Ascending aorta (tissue), 2 donors: ENCODE data around the gene INPP5A. TPM values are rescaled to one million over a fixed set of nuclear protein-coding genes. Genes with fewer than 3 reads are reported as not detected.
A peak's percentile ranks its signal among the peaks of the same experiment; 100 is the strongest.

Experiments used
- DNase-seq, 2 donors: peaks; one replicate each; pipeline ENCODE4 v3.0.0-alpha.2; 2019; ENCODE audit warnings: low spot score in 2 of 2
- H3K27ac ChIP-seq, 2 donors: fragments of 200-600 bp; sonication (generic); one replicate each; pipeline ENCODE4 v1.5.1; 2016 to 2017; ENCODE audit warnings: mild to moderate bottlenecking in 1 of 2
- H3K27me3 ChIP-seq: fragments of 200-600 bp; sonication (generic); one replicate; pipeline ENCODE4 v1.5.1; 2017
- H3K36me3 ChIP-seq, 2 donors: fragments of 200-600 bp; sonication (generic); one replicate each; pipeline ENCODE4 v1.5.1; 2016
- H3K4me1 ChIP-seq, 2 donors: fragments of 200-600 bp; sonication (generic); one replicate each; pipeline ENCODE4 v1.5.1; 2016 to 2017; ENCODE audit warnings: mild to moderate bottlenecking in 1 of 2
- H3K4me3 ChIP-seq, 2 donors: fragments of 200-600 bp; sonication (generic); one replicate each; pipeline ENCODE4 v1.5.1; 2016 to 2017; ENCODE audit warnings: mild to moderate bottlenecking in 1 of 2
- H3K9me3 ChIP-seq, 2 donors: fragments of 200-600 bp; sonication (generic); one replicate each; pipeline ENCODE4 v1.5.1; 2016
- CTCF ChIP-seq, 3 experiments: fragments of 200-600 bp in 2 of 3; fragments of 450-650 bp in 1 of 3; sonication (generic) in 2 of 3; IDR thresholded peaks; one replicate each; pipeline ENCODE4 v1.5.1; 2016 to 2019; ENCODE audit warnings: antibody characterized with exemption in 3 of 3, mild to moderate bottlenecking in 1 of 3, moderate library complexity in 1 of 3
- intact Hi-C: fragments of 100-400 bp; cut with DNase I; formaldehyde crosslinking; loops from one replicate; pipeline ENCODE4 v1.15.1; 2023
- total RNA-seq: library from RNA; depleted of rRNA; stranded (reverse); fragments of >200 nt; gene quantifications from one replicate; pipeline ENCODE4 v1.1.0, GENCODE V29; 2016

Gene INPP5A
- total RNA-seq, 1 donor from 2014 or later: 81.2 TPM

GRCh38 chr10:132700156-132701098, 162.8 kb downstream of the INPP5A start:
- H3K36me3 ChIP-seq: peaks cover 12 to 31% of the 10 kb centered on the region in 2 donors
- H3K4me1 ChIP-seq: no peaks in the 10 kb centered on the region
- peak in 1 of 2 donors; percentile 61 for DNase-seq
- no peak overlapping the region for H3K4me3 ChIP-seq
- TF ChIP-seq CTCF (IDR thresholded peaks at IDR 0.05): no peak
- intact Hi-C loops: no loop called here
- H3K27me3 ChIP-seq: no peaks in the 10 kb centered on the region
- peaks cover under 1 to 2% of the 10 kb centered on the region in 2 donors for H3K9me3 ChIP-seq
- H3K27ac ChIP-seq: peak overlapping the region; percentile 22 to 41

- Histone ChIP-seq H3K27me3 (no peaks in the 10 kb centered on the region), H3K4me3 (no peak overlapping the region), H3K36me3 (peaks cover 16 to 39% of the 10 kb centered on the region in 2 donors), H3K9me3 (peaks cover 6 to 7% of the 10 kb centered on the region in 2 donors), H3K4me1 (no peaks in the 10 kb centered on the region), H3K27ac (no peak overlapping the region)
- intact Hi-C loops: no loop called here
- peak in 1 of 2 donors; percentile 55 for DNase-seq
- TF ChIP-seq CTCF (IDR thresholded peaks at IDR 0.05): no peak
Measured at GRCh38 chr10:132701099-132701845, 163.7 kb downstream of the INPP5A start.

- Histone ChIP-seq H3K9me3 (peaks cover 6 to 7% of the 10 kb centered on the region in 2 donors), H3K4me1 (no peaks in the 10 kb centered on the region), H3K27ac (no peak overlapping the region), H3K4me3 (no peak overlapping the region), H3K27me3 (no peaks in the 10 kb centered on the region), H3K36me3 (peaks cover 16 to 41% of the 10 kb centered on the region in 2 donors)
- peak in 1 of 2 donors; percentile 38 for DNase-seq
- no peak for TF ChIP-seq CTCF (IDR thresholded peaks at IDR 0.05)
- intact Hi-C loops: no loop called here
Measured at GRCh38 chr10:132701846-132702190, 164.2 kb downstream of the INPP5A start.

DNA sequence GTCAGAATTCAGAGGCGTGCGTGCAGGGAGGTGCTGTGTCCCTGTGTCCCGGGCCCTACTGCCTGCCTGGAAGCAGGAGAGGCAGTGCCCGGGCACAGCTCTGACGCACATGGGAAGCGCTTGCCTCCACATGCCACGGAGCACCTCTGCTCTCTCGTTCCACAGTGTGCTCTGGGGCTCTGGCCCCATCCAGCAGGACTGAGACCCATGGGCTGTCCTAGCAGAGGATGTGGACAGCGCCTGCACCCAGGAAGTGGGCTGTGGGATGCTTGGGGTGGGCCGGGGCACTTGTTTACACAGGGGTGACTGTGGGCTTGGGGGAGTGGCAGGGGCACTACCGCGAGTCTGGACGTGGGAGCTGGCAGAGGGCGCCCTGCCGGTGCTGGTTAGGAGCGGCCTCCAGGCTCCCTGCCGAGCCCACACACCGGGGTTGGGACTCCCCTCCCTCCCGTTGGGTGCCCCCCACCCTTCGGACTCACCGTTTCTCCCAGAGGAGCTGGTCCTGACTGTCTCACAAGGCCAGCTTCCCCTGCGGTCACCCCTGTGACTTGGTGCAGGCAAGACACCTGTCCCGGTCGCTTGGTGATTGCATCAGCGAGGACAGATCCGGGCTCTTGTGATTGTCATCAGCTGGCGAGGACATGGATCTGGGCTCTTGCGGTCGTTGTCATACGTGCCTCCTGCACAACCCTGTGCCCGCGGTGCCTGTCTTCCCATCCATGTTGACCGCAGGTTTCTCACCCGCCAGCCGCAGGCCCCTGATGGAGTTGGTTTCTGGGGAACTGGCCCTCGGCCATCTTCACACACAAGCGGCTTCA, 165.2 kb downstream of the INPP5A start:
- no peak overlapping the region for H3K4me3 ChIP-seq
- H3K27ac ChIP-seq: no peak overlapping the region
- TF ChIP-seq CTCF (IDR thresholded peaks at IDR 0.05): no peak
- no peaks in the 10 kb centered on the region for H3K4me1 ChIP-seq
- peak in 1 of 2 donors; percentile 61 for DNase-seq
- peaks cover 15 to 35% of the 10 kb centered on the region in 2 donors for H3K36me3 ChIP-seq
- H3K27me3 ChIP-seq: no peaks in the 10 kb centered on the region
- intact Hi-C loops: no loop called here
- H3K9me3 ChIP-seq: peaks cover 6 to 7% of the 10 kb centered on the region in 2 donors

- no peak overlapping the region for H3K27ac ChIP-seq
- intact Hi-C loops: no loop called here
- no peak overlapping the region for H3K4me3 ChIP-seq
- DNase-seq: peak in 1 of 2 donors; percentile 50
- H3K9me3 ChIP-seq: peaks cover 6 to 7% of the 10 kb centered on the region in 2 donors
- no peaks in the 10 kb centered on the region for H3K4me1 ChIP-seq
- peaks cover 14 to 31% of the 10 kb centered on the region in 2 donors for H3K36me3 ChIP-seq
- no peaks in the 10 kb centered on the region for H3K27me3 ChIP-seq
- TF ChIP-seq CTCF (IDR thresholded peaks at IDR 0.05): no peak
Measured at GRCh38 chr10:132703419-132704007, 165.9 kb downstream of the INPP5A start.
